B cell (primary cell): ENCODE results near the gene INTS15. TPM values are rescaled to one million over a fixed set of nuclear protein-coding genes. Genes with fewer than 3 reads are reported as not detected.

Experiments
- ATAC-seq: fragments of 200-7000 bp; cut with Tn5 transposase; one replicate; pipeline ENCODE4 v1.10.0; 2021; ENCODE audit warnings: low read depth, mild to moderate bottlenecking, moderate number of reproducible peaks, moderate library complexity
- CTCF ChIA-PET: fragments of 350-600 bp; sonication (Branson Sonifier 250); formaldehyde crosslinking; loops from one replicate; lab custom pipeline; 2021; ENCODE audit warnings: antibody characterized with exemption, inconsistent platforms; lab: Charles Lee
- POLR2A ChIA-PET: fragments of 350-600 bp; sonication (Branson Sonifier 250); formaldehyde crosslinking; loops from one replicate; lab custom pipeline; 2021; ENCODE audit warnings: antibody characterized with exemption; lab: Charles Lee
- DNase-seq: peaks from one replicate; pipeline ENCODE4 v3.0.0; 2013
- H2AFZ ChIP-seq: 2 replicates; pipeline ENCODE4 v1.6.1; 2012; ENCODE audit warnings: mild to moderate bottlenecking, low read depth, low read length; ENCODE audit not compliant: insufficient read depth, poor library complexity, severe bottlenecking
- H3K27ac ChIP-seq, 2 donors: 1 replicate in 1 of 2; 2 replicates in 1 of 2; pipeline ENCODE4 v1.5.1; 2012 to 2013; ENCODE audit warnings: low read length in 2 of 2, mild to moderate bottlenecking in 2 of 2, moderate library complexity in 1 of 2
- H3K27me3 ChIP-seq, 4 experiments: fragments of 200-600 bp in 1 of 4; sonication (generic) in 1 of 4; replicated peaks in 1 of 4; 1 replicate in 2 of 4; 2 replicates in 2 of 4; pipeline versions ENCODE4 v1.6.1 to v1.7.0; 2013 to 2016; ENCODE audit warnings: low read length in 3 of 4, mild to moderate bottlenecking in 2 of 4, mixed read lengths in 1 of 4, moderate library complexity in 1 of 4; ENCODE audit not compliant: insufficient read depth in 4 of 4, control insufficient read depth in 3 of 4; ENCODE audit errors: control extremely low read depth in 1 of 4
- H3K36me3 ChIP-seq, 2 experiments: replicated peaks in 1 of 2; 1 replicate in 1 of 2; 2 replicates in 1 of 2; pipeline versions ENCODE4 v1.6.1 to v1.7.1; 2013; ENCODE audit warnings: low read length in 1 of 2; ENCODE audit not compliant: insufficient read depth in 2 of 2, control insufficient read depth in 1 of 2; ENCODE audit errors: control extremely low read depth in 1 of 2, extremely low read depth in 1 of 2
- H3K4me1 ChIP-seq, 2 donors: fragments of 200-600 bp in 1 of 2; sonication (generic) in 1 of 2; 1 replicate in 1 of 2; 2 replicates in 1 of 2; pipeline versions ENCODE4 v1.5.1 to v1.6.1; 2013 to 2017; ENCODE audit warnings: low read length in 2 of 2; ENCODE audit not compliant: control insufficient read depth in 2 of 2, insufficient read depth in 2 of 2
- H3K4me2 ChIP-seq: replicated peaks from 2 replicates; pipeline ENCODE3; 2012; ENCODE audit warnings: mild to moderate bottlenecking, low read depth, low read length; ENCODE audit not compliant: poor library complexity, severe bottlenecking
- H3K4me3 ChIP-seq, 5 experiments: fragments of 200-600 bp in 1 of 5; sonication (generic) in 1 of 5; 1 replicate in 3 of 5; 2 replicates in 2 of 5; pipeline versions ENCODE4 v1.5.1 to v1.7.0; 2011 to 2016; ENCODE audit warnings: low read length in 4 of 5, mild to moderate bottlenecking in 4 of 5, low read depth in 2 of 5, control low read depth in 1 of 5, moderate library complexity in 1 of 5; ENCODE audit not compliant: insufficient read depth in 1 of 5; ENCODE audit errors: control extremely low read depth in 1 of 5, extremely low read depth in 1 of 5
- H3K79me2 ChIP-seq: fragments of 200-600 bp; sonication (generic); one replicate; pipeline ENCODE4 v1.6.0; 2016; ENCODE audit warnings: low read length; ENCODE audit not compliant: control insufficient read depth, insufficient read depth
- H3K9ac ChIP-seq: fragments of 200-600 bp; sonication (generic); 2 replicates; pipeline ENCODE4 v1.6.1; 2017; ENCODE audit warnings: mild to moderate bottlenecking, low read length, moderate library complexity
- H3K9me3 ChIP-seq, 3 donors: one replicate each; pipeline versions ENCODE4 v1.6.1 to v1.7.1; 2013; ENCODE audit warnings: low read length in 2 of 3; ENCODE audit not compliant: control insufficient read depth in 2 of 3, insufficient read depth in 1 of 3; ENCODE audit errors: control extremely low read depth in 1 of 3
- H4K20me1 ChIP-seq: 2 replicates; pipeline ENCODE4 v1.6.0; 2012; ENCODE audit warnings: mild to moderate bottlenecking, low read length; ENCODE audit not compliant: insufficient read depth, control insufficient read depth, poor library complexity, severe bottlenecking
- H3K27ac Mint-ChIP-seq: one replicate; pipeline ENCODE4 v1.8.0; 2021; ENCODE audit warnings: mixed read lengths
- H3K27me3 Mint-ChIP-seq: one replicate; pipeline ENCODE4 v1.8.0; 2021; ENCODE audit warnings: mixed read lengths
- H3K4me1 Mint-ChIP-seq: one replicate; pipeline ENCODE4 v1.8.0; 2021; ENCODE audit warnings: mixed read lengths
- H3K4me3 Mint-ChIP-seq: one replicate; pipeline ENCODE4 v1.8.0; 2021; ENCODE audit warnings: mixed read lengths
- H3K9me3 Mint-ChIP-seq: one replicate; pipeline ENCODE4 v1.8.0; 2022; ENCODE audit warnings: mixed read lengths; ENCODE audit not compliant: insufficient read depth
- CTCF ChIP-seq: fragments of 200-600 bp; IDR thresholded peaks from one replicate; pipeline ENCODE4 v1.8.0; 2022; ENCODE audit warnings: antibody characterized with exemption, mild to moderate bottlenecking
- EZH2 ChIP-seq: IDR thresholded peaks from 2 replicates; pipeline ENCODE4 v1.6.1; 2012; ENCODE audit warnings: borderline replicate concordance, low read depth, mild to moderate bottlenecking, moderate library complexity, low read length; ENCODE audit not compliant: insufficient read depth, poor library complexity, severe bottlenecking
- WGBS: methylation state at CpG from one replicate; pipeline ENCODE4 v1.1.5; 2013; ENCODE audit warnings: missing lambda C conversion rate; ENCODE audit not compliant: insufficient coverage; 5-methylcytosine and 5-hydroxymethylcytosine counted together
- intact Hi-C: fragments of 100-400 bp; cut with micrococcal nuclease; formaldehyde crosslinking; loops from one replicate; pipeline ENCODE4 v1.10.0; 2022
- polyA plus RNA-seq: library from polyadenylated mRNA; depleted of rRNA; stranded (reverse); fragments of >200 nt; gene quantifications from 2 replicates; pipeline ENCODE4 v1.2.3, GENCODE V29; 2012
- total RNA-seq, 2 donors: library from RNA; stranded (reverse); fragments of 120-200 nt in 1 of 2; gene quantifications; 1 replicate in 1 of 2; 2 replicates in 1 of 2; pipeline versions ENCODE4 v1.2.3 to v1.2.4, GENCODE V29; 2013 to 2022

The INTS15 gene
- total and polyA plus RNA-seq, 2 donors (not counting 1 experiment from before 2014, with no cell fraction given) = 57.1 to 63.2 TPM

GRCh38 chr7:6630007-6630849 lies 40.4 kb downstream of the INTS15 start:
- Histone ChIP-seq H3K79me2 (peaks cover 4% of the 10 kb centered on the region), H3K4me2 (no peak overlapping the region), H4K20me1 (no peaks in the 10 kb centered on the region), H3K4me1 (peaks cover 1 to 3% of the 10 kb centered on the region in 2 donors), H3K27ac (no peak overlapping the region), H3K9me3 (peaks cover 0 to 12% (median 0%) of the 10 kb centered on the region in 3 donors), H3K27me3 (no peaks in the 10 kb centered on the region), H3K36me3 (no peaks in the 10 kb centered on the region), H3K9ac (no peak overlapping the region), H3K4me3 (no peak overlapping the region), H2AFZ (no peak overlapping the region)
- Mint-ChIP-seq H3K9me3 (no peaks in the 10 kb centered on the region), H3K27ac (no peak overlapping the region), H3K4me1 (peaks cover 9% of the 10 kb centered on the region), H3K4me3 (no peak overlapping the region), H3K27me3 (no peaks in the 10 kb centered on the region)
- ChIA-PET CTCF (no interaction called here), POLR2A (no interaction called here)
- ATAC-seq (no peak), DNase-seq (no peak)
- WGBS = 83% methylated on average over 9 of the region's 11 CpGs
- intact Hi-C loops = no loop called here
- TF ChIP-seq EZH2 = no peak
- no peak for TF ChIP-seq CTCF

- no peak overlapping the region for H3K4me3 Mint-ChIP-seq
- no peaks in the 10 kb centered on the region for H3K27me3 ChIP-seq
- peaks cover 12% of the 10 kb centered on the region for H3K4me1 Mint-ChIP-seq
- DNase-seq (no peak), ATAC-seq (no peak)
- H3K4me3 ChIP-seq = no peak overlapping the region
- ChIA-PET POLR2A (no interaction called here), CTCF (no interaction called here)
- no peaks in the 10 kb centered on the region for H3K27me3 Mint-ChIP-seq
- intact Hi-C loops = no loop called here
- 79% methylated on average over 7 of the region's 7 CpGs for WGBS
- no peak overlapping the region for H2AFZ ChIP-seq
- no peak overlapping the region for H3K27ac Mint-ChIP-seq
- no peak overlapping the region for H3K9ac ChIP-seq
- H3K4me1 ChIP-seq = peaks cover 6 to 10% of the 10 kb centered on the region in 2 donors
- TF ChIP-seq CTCF = no peak
- no peak for TF ChIP-seq EZH2
- H3K4me2 ChIP-seq = no peak overlapping the region
- peaks cover 3% of the 10 kb centered on the region for H3K79me2 ChIP-seq
- H4K20me1 ChIP-seq = no peaks in the 10 kb centered on the region
- no peaks in the 10 kb centered on the region for H3K36me3 ChIP-seq
- H3K9me3 Mint-ChIP-seq = no peaks in the 10 kb centered on the region
- peaks cover 0 to 16% (median 0%) of the 10 kb centered on the region in 3 donors for H3K9me3 ChIP-seq
- H3K27ac ChIP-seq = no peak overlapping the region
Measured at GRCh38 chr7:6631605-6632004, 41.8 kb downstream of the INTS15 start.
